T-cell (primary cell): ENCODE results near the gene RBM38. TPM values are rescaled to one million over a fixed set of nuclear protein-coding genes. Genes with fewer than 3 reads are reported as not detected.

Experiments used
- ATAC-seq, 4 experiments: fragments of 200-7000 bp in 3 of 4; fragments of 150-1000 bp in 1 of 4; cut with Tn5 transposase; replicated peaks in 1 of 4; 1 replicate in 3 of 4; 2 replicates in 1 of 4; pipeline ENCODE4 v1.10.0; 2021; ENCODE audit warnings: moderate library complexity in 3 of 4, mild to moderate bottlenecking in 2 of 4, moderate number of reproducible peaks in 1 of 4
- CTCF ChIA-PET, 2 donors: fragments of 300-600 bp; sonication (Branson Sonifier 250); formaldehyde crosslinking; loops; one replicate each; lab custom pipeline; 2022; ENCODE audit warnings: antibody characterized with exemption in 2 of 2; lab: Charles Lee
- POLR2A ChIA-PET, 2 donors: fragments of 300-600 bp; sonication (Branson Sonifier 250); formaldehyde crosslinking; loops; one replicate each; lab custom pipeline; 2022; ENCODE audit warnings: antibody characterized with exemption in 2 of 2; lab: Charles Lee
- DNase-seq, 35 experiments: peaks; one replicate each; pipeline versions ENCODE4 v3.0.0 to v3.0.0-alpha.2; 2013 to 2023
- H3K27ac ChIP-seq: one replicate; pipeline ENCODE4 v1.5.1; 2013; ENCODE audit warnings: low read length
- H3K27me3 ChIP-seq, 2 experiments: replicated peaks in 1 of 2; 1 replicate in 1 of 2; 2 replicates in 1 of 2; pipeline versions ENCODE4 v1.6.1 to v1.7.0; 2013; ENCODE audit warnings: low read length in 1 of 2, mixed read lengths in 1 of 2; ENCODE audit not compliant: control insufficient read depth in 2 of 2, insufficient read depth in 2 of 2; ENCODE audit errors: extremely low read depth in 1 of 2
- H3K36me3 ChIP-seq, 2 donors: 1 replicate in 1 of 2; 2 replicates in 1 of 2; pipeline versions ENCODE4 v1.6.1 to v1.7.0; 2013; ENCODE audit warnings: low read length in 1 of 2; ENCODE audit not compliant: control insufficient read depth in 2 of 2, insufficient read depth in 1 of 2; ENCODE audit errors: extremely low read depth in 1 of 2
- H3K4me1 ChIP-seq, 2 experiments: 1 replicate in 1 of 2; 2 replicates in 1 of 2; pipeline versions ENCODE4 v1.6.1 to v1.7.0; 2013; ENCODE audit warnings: low read length in 2 of 2, mixed read lengths in 1 of 2; ENCODE audit not compliant: insufficient read depth in 2 of 2, control insufficient read depth in 1 of 2; ENCODE audit errors: extremely low read depth in 1 of 2
- H3K4me3 ChIP-seq, 2 donors: 1 replicate in 1 of 2; 2 replicates in 1 of 2; pipeline versions ENCODE4 v1.5.1 to v1.7.0; 2013; ENCODE audit warnings: mild to moderate bottlenecking in 2 of 2, low read length in 1 of 2, moderate library complexity in 1 of 2; ENCODE audit not compliant: control insufficient read depth in 1 of 2; ENCODE audit errors: extremely low read depth in 1 of 2
- H3K9me3 ChIP-seq: 2 replicates; pipeline ENCODE4 v1.7.0; 2013
- H3K27ac Mint-ChIP-seq, 2 donors: one replicate each; pipeline ENCODE4 v1.8.0; 2020 to 2021; ENCODE audit warnings: mild to moderate bottlenecking in 2 of 2, mixed read lengths in 2 of 2
- H3K27me3 Mint-ChIP-seq, 2 donors: one replicate each; pipeline ENCODE4 v1.8.0; 2021 to 2022; ENCODE audit warnings: mixed read lengths in 2 of 2
- H3K36me3 Mint-ChIP-seq: one replicate; pipeline ENCODE4 v1.8.0; 2021; ENCODE audit warnings: mixed read lengths
- H3K4me1 Mint-ChIP-seq, 3 donors: one replicate each; pipeline ENCODE4 v1.8.0; 2020 to 2022; ENCODE audit warnings: mixed read lengths in 3 of 3, mild to moderate bottlenecking in 1 of 3
- H3K4me3 Mint-ChIP-seq, 3 donors: one replicate each; pipeline ENCODE4 v1.8.0; 2020 to 2022; ENCODE audit warnings: mild to moderate bottlenecking in 3 of 3, mixed read lengths in 3 of 3, moderate library complexity in 3 of 3
- H3K9me3 Mint-ChIP-seq, 3 donors: one replicate each; pipeline ENCODE4 v1.8.0; 2020 to 2022; ENCODE audit warnings: mixed read lengths in 3 of 3
- WGBS: methylation state at CpG from one replicate; pipeline ENCODE4 v1.1.5; 2013; ENCODE audit warnings: missing lambda C conversion rate; ENCODE audit not compliant: insufficient coverage; 5-methylcytosine and 5-hydroxymethylcytosine counted together
- total RNA-seq, 35 experiments: library from RNA in 6 of 35; stranded (reverse) in 6 of 35; fragments of 120-200 nt in 1 of 35; gene quantifications; one replicate each; pipeline versions ENCODE4 v1.2.1 to v1.2.4 and lab custom pipeline; 2013 to 2026

The RBM38 gene
- total RNA-seq, 5 donors from 2014 or later (not counting 1 experiment from before 2014, with no cell fraction given) = 111 to 271 (median 124) TPM

GRCh38 chr20:57451795-57452661 lies 60.8 kb downstream of the RBM38 start:
- POLR2A ChIA-PET = no interaction called here
- Histone ChIP-seq H3K36me3 (no peaks in the 10 kb centered on the region), H3K4me3 (no peak overlapping the region), H3K4me1 (peaks cover 23 to 38% of the 10 kb centered on the region in 2 experiments), H3K27me3 (peaks cover 0 to 6% of the 10 kb centered on the region in 2 experiments), H3K9me3 (no peaks in the 10 kb centered on the region), H3K27ac (no peak overlapping the region)
- no peaks in the 10 kb centered on the region for H3K27me3 Mint-ChIP-seq
- H3K4me3 Mint-ChIP-seq = peak overlapping the region in 1 of 3 donors; percentile 75
- H3K9me3 Mint-ChIP-seq = no peaks in the 10 kb centered on the region
- peaks cover 31 to 61% (median 44%) of the 10 kb centered on the region in 3 donors for H3K4me1 Mint-ChIP-seq
- peak overlapping the region; percentile 52 to 71 for H3K27ac Mint-ChIP-seq
- H3K36me3 Mint-ChIP-seq = no peaks in the 10 kb centered on the region
- DNase-seq (peak in 10 of 35 experiments; percentile 3 to 54 (median 24)), ATAC-seq (peak; percentile 59 to 78 (median 73))
- WGBS = 74% methylated on average over 13 of the region's 21 CpGs
- CTCF ChIA-PET = no interaction called here

- Mint-ChIP-seq H3K27ac (no peak overlapping the region), H3K4me1 (peaks cover 23 to 33% (median 32%) of the 10 kb centered on the region in 3 donors), H3K4me3 (no peak overlapping the region), H3K27me3 (no peaks in the 10 kb centered on the region), H3K9me3 (no peaks in the 10 kb centered on the region), H3K36me3 (no peaks in the 10 kb centered on the region)
- Histone ChIP-seq H3K27ac (no peak overlapping the region), H3K4me1 (peaks cover 18 to 25% of the 10 kb centered on the region in 2 experiments), H3K36me3 (no peaks in the 10 kb centered on the region), H3K9me3 (no peaks in the 10 kb centered on the region), H3K4me3 (no peak overlapping the region), H3K27me3 (peaks cover 0 to 16% of the 10 kb centered on the region in 2 experiments)
- POLR2A ChIA-PET = interaction anchor here (0.5 to 0.6 kb wide), 2 partner anchors 67 to 173 kb away, joined by 3 to 17 read pairs; no protein-coding TSS in a partner anchor
- ATAC-seq (no peak), DNase-seq (no peak)
- WGBS = 75% methylated on average over 1 of the region's 3 CpGs
- CTCF ChIA-PET = interaction anchor here in 1 of 2 donors (0.6 kb wide), 1 partner anchor 1713 kb away, joined by 4 read pairs; no protein-coding TSS in a partner anchor
Observed at GRCh38 chr20:57455386-57455785, 64.2 kb downstream of the RBM38 start.

- Histone ChIP-seq H3K9me3 (no peaks in the 10 kb centered on the region), H3K36me3 (no peaks in the 10 kb centered on the region), H3K27me3 (peaks cover 0 to 19% of the 10 kb centered on the region in 2 experiments), H3K27ac (no peak overlapping the region), H3K4me1 (peaks cover 11 to 18% of the 10 kb centered on the region in 2 experiments), H3K4me3 (no peak overlapping the region)
- POLR2A ChIA-PET = interaction anchor here in 1 of 2 donors (0.5 kb wide), 1 partner anchor 172 kb away, joined by 3 read pairs; no protein-coding TSS in a partner anchor
- H3K4me1 Mint-ChIP-seq = peaks cover 16 to 26% (median 25%) of the 10 kb centered on the region in 3 donors
- no peaks in the 10 kb centered on the region for H3K9me3 Mint-ChIP-seq
- CTCF ChIA-PET = no interaction called here
- peak overlapping the region in 1 of 2 donors; percentile 2 for H3K27ac Mint-ChIP-seq
- no peaks in the 10 kb centered on the region for H3K27me3 Mint-ChIP-seq
- 97% methylated on average over 9 of the region's 13 CpGs for WGBS
- no peak for ATAC-seq
- DNase-seq = no peak
- no peaks in the 10 kb centered on the region for H3K36me3 Mint-ChIP-seq
- H3K4me3 Mint-ChIP-seq = no peak overlapping the region
Observed at GRCh38 chr20:57456116-57456515, 64.9 kb downstream of the RBM38 start.

GRCh38 chr20:57457243-57458095 lies 66.3 kb downstream of the RBM38 start:
- H3K27ac Mint-ChIP-seq = no peak overlapping the region
- Histone ChIP-seq H3K4me1 (peaks cover 1 to 5% of the 10 kb centered on the region in 2 experiments), H3K4me3 (no peak overlapping the region), H3K36me3 (no peaks in the 10 kb centered on the region), H3K27me3 (peaks cover 0 to 19% of the 10 kb centered on the region in 2 experiments), H3K9me3 (no peaks in the 10 kb centered on the region), H3K27ac (no peak overlapping the region)
- H3K36me3 Mint-ChIP-seq = no peaks in the 10 kb centered on the region
- ATAC-seq (no peak), DNase-seq (no peak)
- 85% methylated on average over 19 of the region's 21 CpGs for WGBS
- ChIA-PET POLR2A (no interaction called here), CTCF (no interaction called here)
- H3K27me3 Mint-ChIP-seq = no peaks in the 10 kb centered on the region
- H3K4me1 Mint-ChIP-seq = peaks cover 2 to 12% (median 11%) of the 10 kb centered on the region in 3 donors
- H3K4me3 Mint-ChIP-seq = no peak overlapping the region
- H3K9me3 Mint-ChIP-seq = no peaks in the 10 kb centered on the region

- Mint-ChIP-seq H3K4me3 (no peak overlapping the region), H3K27ac (no peak overlapping the region), H3K4me1 (peaks cover 0 to 12% (median 6%) of the 10 kb centered on the region in 3 donors), H3K36me3 (no peaks in the 10 kb centered on the region), H3K9me3 (no peaks in the 10 kb centered on the region), H3K27me3 (no peaks in the 10 kb centered on the region)
- Histone ChIP-seq H3K27me3 (peaks cover 0 to 19% of the 10 kb centered on the region in 2 experiments), H3K9me3 (no peaks in the 10 kb centered on the region), H3K36me3 (no peaks in the 10 kb centered on the region), H3K4me1 (no peaks in the 10 kb centered on the region), H3K27ac (no peak overlapping the region), H3K4me3 (no peak overlapping the region)
- 71% methylated on average over 6 of the region's 7 CpGs for WGBS
- ATAC-seq = no peak
- POLR2A ChIA-PET = no interaction called here
- DNase-seq = no peak
- CTCF ChIA-PET = interaction anchor here in 1 of 2 donors (0.6 kb wide), 1 partner anchor 941 kb away, joined by 4 read pairs; no protein-coding TSS in a partner anchor
Observed at GRCh38 chr20:57458400-57459160, 67.4 kb downstream of the RBM38 start.
